CD4-positive, CD25-positive, alpha-beta regulatory T cell (primary cell): ENCODE data around the gene TMEM209. TPM values are rescaled to one million over a fixed set of nuclear protein-coding genes. Genes with fewer than 3 reads are reported as not detected.
A peak's percentile ranks its signal among the peaks of the same experiment; 100 is the strongest.

Experiments
- ATAC-seq, 2 donors: fragments of 150-1000 bp; cut with Tn5 transposase; one replicate each; pipeline ENCODE4 v1.10.0; 2021; ENCODE audit warnings: low read depth in 2 of 2, moderate number of reproducible peaks in 2 of 2, moderate library complexity in 1 of 2
- DNase-seq, 3 donors: peaks; one replicate each; pipeline versions ENCODE4 v3.0.0 to v3.0.0-alpha.2; 2012 to 2022; ENCODE audit warnings: mixed read lengths in 1 of 3
- H3K27ac ChIP-seq: one replicate; pipeline ENCODE4 v1.7.0; 2013; ENCODE audit warnings: mild to moderate bottlenecking, low read length; ENCODE audit not compliant: insufficient read depth, poor library complexity, severe bottlenecking
- H3K27me3 ChIP-seq: one replicate; pipeline ENCODE4 v1.7.0; 2013; ENCODE audit warnings: low read length; ENCODE audit not compliant: control insufficient read depth, insufficient read depth
- H3K36me3 ChIP-seq: one replicate; pipeline ENCODE4 v1.7.0; 2013; ENCODE audit warnings: mild to moderate bottlenecking, low read length, moderate library complexity; ENCODE audit not compliant: control insufficient read depth, insufficient read depth
- H3K4me1 ChIP-seq: 2 replicates; pipeline ENCODE4 v1.7.0; 2013; ENCODE audit warnings: mild to moderate bottlenecking, low read length; ENCODE audit not compliant: insufficient read depth, control insufficient read depth, poor library complexity, severe bottlenecking
- H3K4me3 ChIP-seq: one replicate; pipeline ENCODE4 v1.7.0; 2013; ENCODE audit warnings: low read depth, mild to moderate bottlenecking, low read length, moderate library complexity
- H3K9me3 ChIP-seq, 2 experiments: 1 replicate in 1 of 2; 2 replicates in 1 of 2; pipeline ENCODE4 v1.7.0; 2013; ENCODE audit warnings: low read length in 2 of 2, mild to moderate bottlenecking in 1 of 2, moderate library complexity in 1 of 2; ENCODE audit not compliant: control insufficient read depth in 2 of 2
- H3K27ac Mint-ChIP-seq, 3 donors: one replicate each; pipeline ENCODE4 v1.8.0; 2020 to 2022; ENCODE audit warnings: mild to moderate bottlenecking in 3 of 3, mixed read lengths in 3 of 3, moderate library complexity in 2 of 3
- H3K27me3 Mint-ChIP-seq: one replicate; pipeline ENCODE4 v1.8.0; 2022; ENCODE audit warnings: mild to moderate bottlenecking, mixed read lengths
- H3K36me3 Mint-ChIP-seq: one replicate; pipeline ENCODE4 v1.8.0; 2020; ENCODE audit warnings: mixed read lengths
- H3K4me1 Mint-ChIP-seq, 4 donors: one replicate each; pipeline ENCODE4 v1.8.0; 2020 to 2022; ENCODE audit warnings: mixed read lengths in 4 of 4, mild to moderate bottlenecking in 1 of 4
- H3K4me3 Mint-ChIP-seq, 4 donors: one replicate each; pipeline ENCODE4 v1.8.0; 2020 to 2022; ENCODE audit warnings: mild to moderate bottlenecking in 4 of 4, mixed read lengths in 4 of 4, moderate library complexity in 3 of 4
- H3K9me3 Mint-ChIP-seq, 7 donors: one replicate each; pipeline ENCODE4 v1.8.0; 2020 to 2022; ENCODE audit warnings: mixed read lengths in 7 of 7, mild to moderate bottlenecking in 3 of 7, moderate library complexity in 2 of 7
- polyA plus RNA-seq, 4 donors: library from polyadenylated mRNA; unstranded; fragments of 300-500 nt; fragmentation: Illumina TruSeq; gene quantifications; one replicate each; pipeline ENCODE4 v1.2.3, GENCODE V29; 2021
- total RNA-seq: library from RNA; stranded (reverse); gene quantifications from one replicate; pipeline ENCODE4 v1.2.3, GENCODE V29; 2022

Gene TMEM209
- total and polyA plus RNA-seq, 5 donors from 2014 or later: 27.5 to 57.9 (median 46.7) TPM

DNA sequence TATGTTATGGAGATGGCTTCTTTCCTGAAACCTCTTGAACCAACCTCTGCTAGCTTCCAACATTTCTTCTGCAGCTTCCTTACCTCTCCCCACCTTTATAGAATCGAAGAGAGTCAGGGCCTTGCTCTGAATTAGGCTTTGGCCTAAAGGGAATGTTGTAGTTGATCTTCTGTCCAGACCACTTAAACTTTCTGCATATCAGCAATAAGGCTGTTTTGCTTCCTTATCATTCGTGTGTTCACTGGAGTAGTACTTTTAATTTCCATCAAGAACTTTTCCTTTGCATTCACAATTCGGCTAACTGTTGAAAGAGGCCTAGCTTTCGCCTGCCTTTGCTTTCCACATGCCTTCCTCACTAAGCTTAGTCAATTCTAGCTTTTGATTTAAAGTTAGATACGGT is 86.9 kb downstream of the TMEM209 start:
- no peak for ATAC-seq
- H3K27me3 Mint-ChIP-seq: no peaks in the 10 kb centered on the region
- Histone ChIP-seq H3K9me3 (no peaks in the 10 kb centered on the region), H3K4me1 (no peaks in the 10 kb centered on the region), H3K27ac (no peak overlapping the region), H3K27me3 (no peaks in the 10 kb centered on the region), H3K4me3 (no peak overlapping the region), H3K36me3 (peaks cover 27% of the 10 kb centered on the region)
- H3K4me3 Mint-ChIP-seq: no peak overlapping the region
- H3K4me1 Mint-ChIP-seq: peaks cover 6 to 12% (median 9%) of the 10 kb centered on the region in 4 donors
- no peak for DNase-seq
- peaks cover 29% of the 10 kb centered on the region for H3K36me3 Mint-ChIP-seq
- peak overlapping the region in 1 of 3 donors; percentile 57 for H3K27ac Mint-ChIP-seq
- H3K9me3 Mint-ChIP-seq: no peaks in the 10 kb centered on the region

DNA sequence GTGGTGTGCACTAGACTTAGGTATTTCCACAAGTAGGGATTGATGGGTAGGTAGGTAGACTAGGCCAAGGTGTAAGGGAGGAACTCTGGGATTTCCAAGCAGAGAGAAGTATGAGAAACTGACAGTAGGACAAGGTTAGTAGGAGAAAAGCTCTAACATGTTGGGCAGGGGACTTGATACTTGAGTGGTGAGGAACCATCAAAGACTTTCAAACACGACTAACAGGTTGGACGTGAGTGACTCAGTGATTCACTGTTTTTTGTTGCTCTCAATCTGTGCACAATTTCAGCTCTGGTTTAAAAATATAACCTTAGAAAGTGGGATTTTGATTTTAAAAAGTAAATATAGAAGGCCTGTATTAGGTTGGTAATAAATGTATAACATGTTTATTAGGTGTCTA is 90.4 kb downstream of the TMEM209 start:
- H3K27me3 ChIP-seq: no peaks in the 10 kb centered on the region
- H3K27ac Mint-ChIP-seq: no peak overlapping the region
- peaks cover 8% of the 10 kb centered on the region for H3K36me3 Mint-ChIP-seq
- H3K9me3 Mint-ChIP-seq: no peaks in the 10 kb centered on the region
- H3K27ac ChIP-seq: no peak overlapping the region
- H3K9me3 ChIP-seq: no peaks in the 10 kb centered on the region
- H3K36me3 ChIP-seq: peaks cover 4% of the 10 kb centered on the region
- DNase-seq: no peak
- H3K4me3 Mint-ChIP-seq: no peak overlapping the region
- H3K4me1 ChIP-seq: no peaks in the 10 kb centered on the region
- no peak overlapping the region for H3K4me3 ChIP-seq
- no peak for ATAC-seq
- H3K27me3 Mint-ChIP-seq: no peaks in the 10 kb centered on the region
- H3K4me1 Mint-ChIP-seq: peaks cover 4 to 12% (median 7%) of the 10 kb centered on the region in 4 donors

Other genes starting within 250 kb of the TMEM209 start
- 12.9 TPM for gene ZC3HC1, start 154.0 kb downstream of the TMEM209 start, total RNA-seq
- 10 to 100 TPM; 14.8 to 20.7 (median 16.2) TPM for gene ZC3HC1, start 154.0 kb downstream of the TMEM209 start, polyA plus RNA-seq
- 16.8 TPM for gene KLHDC10, start 134.9 kb downstream of the TMEM209 start, total RNA-seq
- 1 to 10 TPM; 1.3 to 4.7 (median 2.0) TPM for gene KLHDC10, start 134.9 kb downstream of the TMEM209 start, polyA plus RNA-seq
- not detected for gene SSMEM1, start 2.5 kb upstream of the TMEM209 start, total RNA-seq
- gene SSMEM1, start 2.5 kb upstream of the TMEM209 start, polyA plus RNA-seq: not detected
- gene CPA2, start 61.5 kb upstream of the TMEM209 start, total RNA-seq: not detected
- gene CPA2, start 61.5 kb upstream of the TMEM209 start, polyA plus RNA-seq: not detected
- gene CPA4, start 87.8 kb upstream of the TMEM209 start, total RNA-seq: not detected
- gene CPA4, start 87.8 kb upstream of the TMEM209 start, polyA plus RNA-seq: not detected
- 4.3 TPM for gene CPA5, start 139.4 kb upstream of the TMEM209 start, total RNA-seq
- gene CPA5, start 139.4 kb upstream of the TMEM209 start, polyA plus RNA-seq: 10 to 100 TPM; 23.6 to 86.2 (median 61.0) TPM
- not detected for gene CPA1, start 175.1 kb upstream of the TMEM209 start, total RNA-seq
- under 1 TPM in 1 of 4 donors, not detected in 3; 0.25 TPM for gene CPA1, start 175.1 kb upstream of the TMEM209 start, polyA plus RNA-seq
- 4.1 TPM for gene CEP41, start 235.6 kb upstream of the TMEM209 start, total RNA-seq
- gene CEP41, start 235.6 kb upstream of the TMEM209 start, polyA plus RNA-seq: 10 to 100 TPM; 12.7 to 22.0 (median 14.5) TPM